ENCODE data around the gene ICAM5.

ICAM5 gene

DNA sequence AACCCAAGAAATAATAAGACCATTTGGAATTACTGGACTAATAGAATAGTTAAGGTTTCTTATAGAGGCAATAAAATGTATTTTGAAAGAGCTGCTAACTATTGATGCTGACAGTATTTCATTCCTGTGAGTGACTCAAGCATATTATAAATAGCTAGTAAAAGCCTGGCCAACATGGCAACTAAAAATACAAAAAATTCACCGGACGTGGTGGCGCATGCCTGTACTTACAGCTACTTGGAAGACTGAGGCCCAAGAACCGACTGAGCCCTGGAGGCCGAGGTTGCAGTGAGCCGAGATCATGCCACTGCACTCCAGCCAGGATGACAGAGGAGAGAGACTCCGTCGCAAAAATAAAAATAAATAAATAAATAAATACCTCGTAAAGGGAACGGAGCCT is 55.0 kb downstream of the ICAM5 start:
- DNase-seq (ENCODE audit: low spot score) = no peak

Measured in hepatic stellate cell (primary cell).